ENCODE results near the gene COL7A1. TPM values are rescaled to one million over a fixed set of nuclear protein-coding genes. Genes with fewer than 3 reads are reported as not detected.

Gene COL7A1
- 13.1 TPM for total RNA-seq
- 14.4 TPM for polyA plus RNA-seq (ENCODE audit: insufficient read depth, low read depth, low replicate concordance)
- long read RNA-seq, donor 1, result 0 reads
- long read RNA-seq, donor 2, result 0 reads
- long read RNA-seq, donor 3, result 0 reads
- long read RNA-seq, donor 4, result 0 reads
- long read RNA-seq, donor 5, result 0 reads
- long read RNA-seq, donor 6, result 0 reads
- long read RNA-seq, donor 7, partial matches to known transcripts, result 8 of 12 reads
- long read RNA-seq, donor 7, other reads (novel, unspliced or antisense), result 4 of 12 reads
- long read RNA-seq, donor 8, partial matches to known transcripts, result 0 of 2 reads
- long read RNA-seq, donor 8, other reads (novel, unspliced or antisense), result 0 of 2 reads
- long read RNA-seq, donor 9, result 0 reads
- long read RNA-seq, donor 10, partial matches to known transcripts, result 8 of 8 reads
- long read RNA-seq, donor 10, other reads (novel, unspliced or antisense), result 0 of 8 reads

GRCh38 chr3:48595075-48595525 lies at the start of gene COL7A1:
Gene COL7A1 (minus strand): TSS chr3:48595329. CDS start chr3:48595159, 170 bp downstream.
- H3K27me3 ChIP-seq (ENCODE audit: control insufficient read depth, insufficient read depth, low read length), result no peaks in the 10 kb centered on the region
- intact Hi-C loops (cut with DNase I), result no loop called here
- TF ChIP-seq CTCF (IDR thresholded peaks at IDR 0.05; ENCODE audit: borderline replicate concordance, extremely low read depth, insufficient read depth), result no peak
- H3K9ac ChIP-seq (ENCODE audit: low read length in 3 of 3), result no peak within 1 kb of the TSS
- no peaks in the 10 kb centered on the region for H3K9me3 ChIP-seq (ENCODE audit: control insufficient read depth in 2 of 3, insufficient read depth in 1 of 3, low read length in 3 of 3)
- H3K27ac ChIP-seq (ENCODE audit: low read depth in 2 of 2, low read length in 2 of 2), result no peak within 1 kb of the TSS
- no peak within 1 kb of the TSS for H3K4me3 ChIP-seq (ENCODE audit: low read length in 3 of 3)
- peak in 4 of 5 donors; percentile 33 to 68 (median 50) for DNase-seq
- FAIRE-seq, result no peak
- H3K36me3 ChIP-seq (ENCODE audit: control insufficient read depth in 2 of 3, insufficient read depth in 3 of 3, low read length in 3 of 3), result peaks cover 0 to 15% (median 9%) of the 10 kb centered on the region in 3 donors
- H3K4me1 ChIP-seq (ENCODE audit: control insufficient read depth in 2 of 3, insufficient read depth in 2 of 3, low read depth in 1 of 3, low read length in 3 of 3), result peaks cover 0 to 4% (median 0%) of the 10 kb centered on the region in 3 donors

- H3K27me3 ChIP-seq (ENCODE audit: control insufficient read depth, insufficient read depth, low read length), result no peaks in the 10 kb centered on the region
- TF ChIP-seq CTCF (IDR thresholded peaks at IDR 0.05; ENCODE audit: borderline replicate concordance, extremely low read depth, insufficient read depth), result no peak
- no peak for FAIRE-seq
- H3K4me1 ChIP-seq (ENCODE audit: control insufficient read depth in 2 of 3, insufficient read depth in 2 of 3, low read depth in 1 of 3, low read length in 3 of 3), result no peaks in the 10 kb centered on the region
- DNase-seq, result no peak
- H3K9me3 ChIP-seq (ENCODE audit: control insufficient read depth in 2 of 3, insufficient read depth in 1 of 3, low read length in 3 of 3), result no peaks in the 10 kb centered on the region
- no peak overlapping the region for H3K4me3 ChIP-seq (ENCODE audit: low read length in 3 of 3)
- intact Hi-C loops (cut with DNase I), result no loop called here
- H3K36me3 ChIP-seq (ENCODE audit: control insufficient read depth in 2 of 3, insufficient read depth in 3 of 3, low read length in 3 of 3), result no peaks in the 10 kb centered on the region
- no peak overlapping the region for H3K9ac ChIP-seq (ENCODE audit: low read length in 3 of 3)
- H3K27ac ChIP-seq (ENCODE audit: low read depth in 2 of 2, low read length in 2 of 2), result no peak overlapping the region
Observed at GRCh38 chr3:48642605-48643004, 47.5 kb upstream of the COL7A1 start.

GRCh38 chr3:48641396-48641795 lies 46.3 kb upstream of the COL7A1 start:
- H3K36me3 ChIP-seq (ENCODE audit: control insufficient read depth in 2 of 3, insufficient read depth in 3 of 3, low read length in 3 of 3), result no peaks in the 10 kb centered on the region
- no peak overlapping the region for H3K4me3 ChIP-seq (ENCODE audit: low read length in 3 of 3)
- peaks cover 0 to 2% (median 0%) of the 10 kb centered on the region in 3 donors for H3K4me1 ChIP-seq (ENCODE audit: control insufficient read depth in 2 of 3, insufficient read depth in 2 of 3, low read depth in 1 of 3, low read length in 3 of 3)
- H3K27me3 ChIP-seq (ENCODE audit: control insufficient read depth, insufficient read depth, low read length), result no peaks in the 10 kb centered on the region
- intact Hi-C loops (cut with DNase I), result no loop called here
- DNase-seq (no peak), FAIRE-seq (no peak)
- no peak for TF ChIP-seq CTCF (IDR thresholded peaks at IDR 0.05; ENCODE audit: borderline replicate concordance, extremely low read depth, insufficient read depth)
- no peaks in the 10 kb centered on the region for H3K9me3 ChIP-seq (ENCODE audit: control insufficient read depth in 2 of 3, insufficient read depth in 1 of 3, low read length in 3 of 3)
- H3K27ac ChIP-seq (ENCODE audit: low read depth in 2 of 2, low read length in 2 of 2), result no peak overlapping the region
- H3K9ac ChIP-seq (ENCODE audit: low read length in 3 of 3), result no peak overlapping the region
